Activated naive CD4-positive, alpha-beta T cell treated with anti-CD3 and anti-CD28 coated beads, Interleukin-2, amount 50 U/mL, for 16 hours (primary cell): ENCODE data around the gene CACNB4.
"Not testable (repeated sequence)": the region's sequence is repeated elsewhere in the genome, so short reads cannot be mapped to it uniquely, and the experiment has no call there.

Experiments
- DNase-seq: peaks from one replicate; pipeline ENCODE4 v3.0.0-alpha.2; 2020

CACNB4 gene

GRCh38 chr2:152049541-152049940 lies 49.3 kb downstream of the CACNB4 start:
- DNase-seq, result no peak

GRCh38 chr2:152047824-152048471 lies 50.9 kb downstream of the CACNB4 start:
- DNase-seq, result no peak

- DNase-seq, result no peak
Measured at GRCh38 chr2:152046940-152047339, 51.9 kb downstream of the CACNB4 start.

- DNase-seq, result no peak
Measured at GRCh38 chr2:152042636-152043615, 55.9 kb downstream of the CACNB4 start.

GRCh38 chr2:152038441-152038958 lies 60.3 kb downstream of the CACNB4 start:
- no peak for DNase-seq

- no peak for DNase-seq
Measured at GRCh38 chr2:152037743-152038435, 61.0 kb downstream of the CACNB4 start.

GRCh38 chr2:152036611-152037469 lies 62.0 kb downstream of the CACNB4 start:
- DNase-seq, result peak; percentile 50

GRCh38 chr2:152034257-152034801 lies 64.5 kb downstream of the CACNB4 start:
- DNase-seq, result no peak

GRCh38 chr2:152033011-152033925 lies 65.6 kb downstream of the CACNB4 start:
- DNase-seq, result no peak

- no peak for DNase-seq
Measured at GRCh38 chr2:152031747-152032306, 67.0 kb downstream of the CACNB4 start.

- not testable (repeated sequence) for DNase-seq
Measured at GRCh38 chr2:152030596-152031328, 68.1 kb downstream of the CACNB4 start.

- DNase-seq, result no peak
Measured at GRCh38 chr2:152028182-152028862, 70.5 kb downstream of the CACNB4 start.

GRCh38 chr2:152025678-152026287 lies 73.1 kb downstream of the CACNB4 start:
- DNase-seq, result peak; percentile 80

- DNase-seq, result no peak
Measured at GRCh38 chr2:152024477-152024876, 74.4 kb downstream of the CACNB4 start.

GRCh38 chr2:152022090-152022489 lies 76.8 kb downstream of the CACNB4 start:
- no peak for DNase-seq

- DNase-seq, result not testable (repeated sequence)
Measured at GRCh38 chr2:152021001-152021400, 77.8 kb downstream of the CACNB4 start.

GRCh38 chr2:152019732-152020131 lies 79.1 kb downstream of the CACNB4 start:
- no peak for DNase-seq
